GM11168 (cell line): Measurements from ENCODE around the gene DHX29.
"Not testable (repeated sequence)": the region's sequence is repeated elsewhere in the genome, so short reads cannot be mapped to it uniquely, and the experiment has no call there.

ENCODE experiments used
- in situ Hi-C: fragments of 300-500 bp; cut with MboI; formaldehyde crosslinking; loops from one replicate; pipeline ENCODE4 v1.12.0; 2022; ENCODE audit warnings: low sequenced_read_pairs; ENCODE audit not compliant: unreplicated experiment

Gene DHX29

GRCh38 chr5:55307383-55308253, at the start of gene DHX29, which contains the start of gene MTREX:
TSS of gene DHX29 (minus strand) at chr5:55307694. CDS start at chr5:55307573, 121 bp downstream.
TSS of gene MTREX (plus strand) at chr5:55307989. CDS start at chr5:55308014, 25 bp downstream.
- in situ Hi-C loops, result no loop called here

- in situ Hi-C loops, result no loop called here
These were observed 49.4 kb upstream of the DHX29 start for GRCh38 chr5:55356896-55357295.

GRCh38 chr5:55350754-55351153, 43.3 kb upstream of the DHX29 start:
- in situ Hi-C loops, result no loop called here

- in situ Hi-C loops, result loop anchor here (25.0 kb wide), 1 partner anchor 340 kb away; no protein-coding TSS in a partner anchor
These were observed 40.3 kb upstream of the DHX29 start for GRCh38 chr5:55347786-55348185.

GRCh38 chr5:55345327-55345726, 37.8 kb upstream of the DHX29 start:
- in situ Hi-C loops, result loop anchor here (25.0 kb wide), 1 partner anchor 342 kb away; no protein-coding TSS in a partner anchor

- in situ Hi-C loops, result loop anchor here (25.0 kb wide), 1 partner anchor 343 kb away; no protein-coding TSS in a partner anchor
These were observed 37.0 kb upstream of the DHX29 start for GRCh38 chr5:55344392-55344992.

GRCh38 chr5:55343609-55344008, 36.1 kb upstream of the DHX29 start:
- in situ Hi-C loops, result loop anchor here (25.0 kb wide), 1 partner anchor 344 kb away; no protein-coding TSS in a partner anchor

- in situ Hi-C loops, result loop anchor here (25.0 kb wide), 1 partner anchor 344 kb away; no protein-coding TSS in a partner anchor
These were observed 35.6 kb upstream of the DHX29 start for GRCh38 chr5:55343107-55343506.

GRCh38 chr5:55338810-55339243, 31.3 kb upstream of the DHX29 start:
- in situ Hi-C loops, result loop anchor here (25.0 kb wide), 1 partner anchor 348 kb away; no protein-coding TSS in a partner anchor

GRCh38 chr5:55338092-55338613, 30.7 kb upstream of the DHX29 start:
- in situ Hi-C loops, result loop anchor here (25.0 kb wide), 1 partner anchor 349 kb away; no protein-coding TSS in a partner anchor

- in situ Hi-C loops, result loop anchor here (25.0 kb wide), 1 partner anchor 353 kb away; no protein-coding TSS in a partner anchor
These were observed 26.3 kb upstream of the DHX29 start for GRCh38 chr5:55333811-55334210.

GRCh38 chr5:55333017-55333416, 25.5 kb upstream of the DHX29 start:
- in situ Hi-C loops, result loop anchor here (25.0 kb wide), 1 partner anchor 354 kb away; no protein-coding TSS in a partner anchor

- in situ Hi-C loops, result loop anchor here (25.0 kb wide), 1 partner anchor 356 kb away; no protein-coding TSS in a partner anchor
These were observed 23.8 kb upstream of the DHX29 start for GRCh38 chr5:55331321-55331720.

- in situ Hi-C loops, result loop anchor here (25.0 kb wide), 1 partner anchor 360 kb away; no protein-coding TSS in a partner anchor
These were observed 19.8 kb upstream of the DHX29 start for GRCh38 chr5:55327281-55327680.

GRCh38 chr5:55325621-55326020, 18.1 kb upstream of the DHX29 start:
- in situ Hi-C loops, result loop anchor here (25.0 kb wide), 1 partner anchor 362 kb away; no protein-coding TSS in a partner anchor

- in situ Hi-C loops, result loop anchor here (25.0 kb wide), 1 partner anchor 362 kb away; no protein-coding TSS in a partner anchor
These were observed 17.4 kb upstream of the DHX29 start for GRCh38 chr5:55324815-55325418.

GRCh38 chr5:55324006-55324405, 16.5 kb upstream of the DHX29 start:
- in situ Hi-C loops, result no loop called here

- in situ Hi-C loops, result no loop called here
These were observed 13.1 kb upstream of the DHX29 start for GRCh38 chr5:55320571-55320970.

- in situ Hi-C loops, result no loop called here
These were observed 12.0 kb upstream of the DHX29 start for GRCh38 chr5:55319491-55319890.

GRCh38 chr5:55318237-55318636, 10.7 kb upstream of the DHX29 start:
- in situ Hi-C loops, result not testable (repeated sequence)
